ENCODE measurements around the gene C2orf78. TPM values are rescaled to one million over a fixed set of nuclear protein-coding genes. Genes with fewer than 3 reads are reported as not detected.

C2orf78 gene
- total and polyA plus RNA-seq, 2 donors (not counting 3 experiments of a cell fraction or from before 2014, with no cell fraction given): not detected

GRCh38 chr2:73776381-73776780, 7.6 kb upstream of the C2orf78 start:
- H3K36me3 ChIP-seq (ENCODE audit: control insufficient read depth in 2 of 2, extremely low read depth in 1 of 2, insufficient read depth in 2 of 2, low read length in 2 of 2): peaks cover 10 to 15% of the 10 kb centered on the region in 2 experiments
- intact Hi-C loops (cut with micrococcal nuclease): no loop called here

More at GRCh38 chr2:73776381-73776780, 7.6 kb upstream of the C2orf78 start:
- H2AFZ ChIP-seq (ENCODE audit: low read depth, low read length): no peak overlapping the region
- no peaks in the 10 kb centered on the region for H3K27me3 ChIP-seq (ENCODE audit: control insufficient read depth in 2 of 2, insufficient read depth in 2 of 2, low read length in 2 of 2)
- peaks cover 9% of the 10 kb centered on the region for H3K4me1 ChIP-seq (ENCODE audit: control insufficient read depth, extremely low read depth, insufficient read depth, low read length)
- no peak overlapping the region for H3K9ac ChIP-seq (replicated peaks; ENCODE audit: extremely low read depth, insufficient read depth, low read length)
- ChIA-PET POLR2A (interaction anchor here (0.6 kb wide), 1 partner anchor 706 kb away, joined by 19 read pairs; the partner anchor contains the start of gene CCDC142), CTCF (no interaction called here)
- no peaks in the 10 kb centered on the region for H3K9me3 ChIP-seq (replicated peaks; ENCODE audit: control insufficient read depth, insufficient read depth, low read length)
- no peaks in the 10 kb centered on the region for H4K20me1 ChIP-seq (replicated peaks; ENCODE audit: control insufficient read depth, extremely low read depth, insufficient read depth, low read length)
- H3K4me3 ChIP-seq (replicated peaks in 1 of 3; ENCODE audit: insufficient read depth in 1 of 3, low read depth in 1 of 3, low read length in 3 of 3): no peak overlapping the region
- DNase-seq (ENCODE audit: low read depth, low spot score) (no peak), FAIRE-seq (no peak)
- BruUV-seq (replicated peaks): no TSS peak
- H3K79me2 ChIP-seq (ENCODE audit: control insufficient read depth, insufficient read depth, low read length): peaks cover 21% of the 10 kb centered on the region
- no peak for TF ChIP-seq POLR2AphosphoS5 (IDR thresholded peaks at IDR 0.05; ENCODE audit: insufficient read depth, low read depth, low read length)
- no peak for TF ChIP-seq MYC (IDR thresholded peaks at IDR 0.05; ENCODE audit: low read depth, low read length)
- no peak for TF ChIP-seq FOS (IDR thresholded peaks at IDR 0.05; ENCODE audit: borderline replicate concordance, insufficient read depth, low read length)
- TF ChIP-seq JUN (IDR thresholded peaks at IDR 0.05; ENCODE audit: borderline replicate concordance, insufficient read depth, insufficient read length, low read depth): no peak
- no peak for TF ChIP-seq CTCF (IDR thresholded peaks at IDR 0.05; ENCODE audit: extremely low read depth in 1 of 2, insufficient read depth in 1 of 2, low read depth in 1 of 2, low read length in 2 of 2)
- TF ChIP-seq MAX (IDR thresholded peaks at IDR 0.05; ENCODE audit: insufficient read depth, insufficient read length): no peak
- no peak for TF ChIP-seq POLR2A (IDR thresholded peaks at IDR 0.05; ENCODE audit: low read depth, low read length)
- no peak for TF ChIP-seq EZH2 (IDR thresholded peaks at IDR 0.05; ENCODE audit: borderline replicate concordance, low read depth, low read length, severe bottlenecking)
- TF ChIP-seq GATA2 (IDR thresholded peaks at IDR 0.05; ENCODE audit: insufficient read depth, insufficient read length, low read depth, low read length): no peak
- H3K9me1 ChIP-seq (replicated peaks; ENCODE audit: control insufficient read depth, extremely low read depth, insufficient read depth, low read length): no peaks in the 10 kb centered on the region
- H3K4me2 ChIP-seq (ENCODE audit: insufficient read depth, low read length): no peak overlapping the region
- no peak overlapping the region for H3K27ac ChIP-seq (ENCODE audit: insufficient read depth, low read depth, low read length)
- dilution Hi-C loops (cut with MboI; ENCODE audit: extremely low pct_ligation_motif_present, low sequenced_read_pairs): no loop called here
